Right lobe of liver (tissue), 4 donors: Measurements from ENCODE around the gene STK10.

Source experiments
- POLR2A ChIP-seq: fragments of 450-650 bp; IDR thresholded peaks from one replicate; pipeline ENCODE4 v1.6.1; 2017; ENCODE audit warnings: antibody characterized with exemption, mild to moderate bottlenecking
- TF ChIP-seq, protein P1 (sequence below), 4 donors: fragments of 200-600 bp in 3 of 4; fragments of 450-650 bp in 1 of 4; IDR thresholded peaks; one replicate each; pipeline versions ENCODE4 v1.5.1 to v1.8.0; 2016 to 2022; ENCODE audit warnings: antibody characterized with exemption in 4 of 4, mild to moderate bottlenecking in 2 of 4
- donor health status: DM: no; HTN: no; CAD: no.
- donor health status: DM: no; HTN: no; CAD: no.
- donor health status: DM: no; HTN: yes; CAD: no.

DNA sequence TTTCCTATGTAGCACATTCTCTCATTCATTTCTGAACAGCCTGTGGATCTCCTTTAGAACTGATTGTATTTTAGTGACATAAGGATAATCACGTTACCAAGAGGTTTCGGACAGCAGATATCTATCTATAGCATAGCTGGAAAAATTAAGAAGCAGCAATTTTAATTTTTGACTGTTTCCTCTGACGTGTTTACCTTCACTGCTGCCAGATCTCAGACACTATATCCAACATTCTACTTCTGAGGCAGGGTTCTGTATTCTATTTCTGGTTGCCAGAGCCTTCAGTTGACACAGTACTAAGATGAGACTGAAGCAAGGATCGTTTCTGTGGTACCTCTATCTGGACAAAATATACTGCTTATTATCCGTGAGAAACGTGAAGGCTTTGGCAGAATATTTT, 5.8 kb upstream of the STK10 start, which contains the start of gene EFCAB9:
- TF ChIP-seq, protein P1, sequence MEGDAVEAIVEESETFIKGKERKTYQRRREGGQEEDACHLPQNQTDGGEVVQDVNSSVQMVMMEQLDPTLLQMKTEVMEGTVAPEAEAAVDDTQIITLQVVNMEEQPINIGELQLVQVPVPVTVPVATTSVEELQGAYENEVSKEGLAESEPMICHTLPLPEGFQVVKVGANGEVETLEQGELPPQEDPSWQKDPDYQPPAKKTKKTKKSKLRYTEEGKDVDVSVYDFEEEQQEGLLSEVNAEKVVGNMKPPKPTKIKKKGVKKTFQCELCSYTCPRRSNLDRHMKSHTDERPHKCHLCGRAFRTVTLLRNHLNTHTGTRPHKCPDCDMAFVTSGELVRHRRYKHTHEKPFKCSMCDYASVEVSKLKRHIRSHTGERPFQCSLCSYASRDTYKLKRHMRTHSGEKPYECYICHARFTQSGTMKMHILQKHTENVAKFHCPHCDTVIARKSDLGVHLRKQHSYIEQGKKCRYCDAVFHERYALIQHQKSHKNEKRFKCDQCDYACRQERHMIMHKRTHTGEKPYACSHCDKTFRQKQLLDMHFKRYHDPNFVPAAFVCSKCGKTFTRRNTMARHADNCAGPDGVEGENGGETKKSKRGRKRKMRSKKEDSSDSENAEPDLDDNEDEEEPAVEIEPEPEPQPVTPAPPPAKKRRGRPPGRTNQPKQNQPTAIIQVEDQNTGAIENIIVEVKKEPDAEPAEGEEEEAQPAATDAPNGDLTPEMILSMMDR (IDR thresholded peaks at IDR 0.05): no peak
- no peak for TF ChIP-seq POLR2A
